MM.1S (cell line): Measurements from ENCODE around the gene HOMER2.

Source experiments
- DNase-seq: peaks from one replicate; pipeline ENCODE4 v3.0.0-alpha.2; 2015
- H2AFZ ChIP-seq: fragments of 300-600 bp; sonication (generic); 2 replicates; pipeline ENCODE4 v1.6.0; 2016; ENCODE audit warnings: antibody characterized with exemption, low read length
- H3F3A ChIP-seq: fragments of 300-600 bp; sonication (generic); 2 replicates; pipeline ENCODE4 v1.6.1; 2016; ENCODE audit warnings: mild to moderate bottlenecking, antibody characterized with exemption, low read length, moderate library complexity, mixed read lengths; ENCODE audit not compliant: insufficient read depth
- H3K27ac ChIP-seq: fragments of 300-600 bp; sonication (generic); 2 replicates; pipeline ENCODE4 v1.5.1; 2016; ENCODE audit warnings: mild to moderate bottlenecking, low read length
- H3K27me3 ChIP-seq: fragments of 300-600 bp; sonication (generic); replicated peaks from 2 replicates; pipeline ENCODE4 v1.6.0; 2016; ENCODE audit warnings: low read length; ENCODE audit not compliant: insufficient read depth
- H3K36me3 ChIP-seq: fragments of 300-600 bp; sonication (generic); replicated peaks from 2 replicates; pipeline ENCODE4 v1.6.1; 2016; ENCODE audit warnings: mild to moderate bottlenecking, low read length, mixed read lengths; ENCODE audit not compliant: insufficient read depth
- H3K4me1 ChIP-seq: fragments of 300-600 bp; sonication (generic); 2 replicates; pipeline ENCODE4 v1.6.1; 2016; ENCODE audit warnings: low read length, mixed read lengths
- H3K4me2 ChIP-seq: fragments of 300-600 bp; sonication (generic); 2 replicates; pipeline ENCODE4 v1.6.0; 2016; ENCODE audit warnings: low read depth, low read length
- H3K4me3 ChIP-seq: fragments of 300-600 bp; sonication (generic); 2 replicates; pipeline ENCODE4 v1.5.1; 2016; ENCODE audit warnings: low read length, mixed read lengths
- H3K79me2 ChIP-seq: fragments of 300-600 bp; sonication (generic); 2 replicates; pipeline ENCODE4 v1.6.1; 2016; ENCODE audit warnings: mixed run types, low read length, mixed read lengths
- H3K9ac ChIP-seq: fragments of 300-600 bp; sonication (generic); 2 replicates; pipeline ENCODE4 v1.6.1; 2016; ENCODE audit warnings: low read length, mixed read lengths
- H3K9me2 ChIP-seq: fragments of 300-600 bp; sonication (generic); replicated peaks from 2 replicates; pipeline ENCODE4 v1.6.1; 2016; ENCODE audit warnings: mild to moderate bottlenecking, low read length, mixed read lengths; ENCODE audit not compliant: insufficient read depth
- H3K9me3 ChIP-seq: fragments of 300-600 bp; sonication (generic); replicated peaks from 2 replicates; pipeline ENCODE4 v1.6.1; 2016; ENCODE audit warnings: mild to moderate bottlenecking, low read length, mixed read lengths; ENCODE audit not compliant: insufficient read depth
- H4K20me1 ChIP-seq: fragments of 300-600 bp; sonication (generic); 2 replicates; pipeline ENCODE4 v1.6.1; 2016; ENCODE audit warnings: mild to moderate bottlenecking, low read length, moderate library complexity, mixed read lengths; ENCODE audit not compliant: insufficient read depth
- EZH2 ChIP-seq: fragments of 300-600 bp; sonication (generic); optimal IDR thresholded peaks from 2 replicates; pipeline ENCODE3; 2017; ENCODE audit warnings: low read depth, mild to moderate bottlenecking, antibody characterized with exemption, low read length, mixed read lengths
- EZH2phosphoT487 ChIP-seq: fragments of 300-600 bp; sonication (generic); IDR thresholded peaks from 2 replicates; pipeline ENCODE4 v1.6.1; 2018; ENCODE audit warnings: antibody characterized with exemption, low read length
- TF ChIP-seq, protein P1 (sequence below): fragments of 300-600 bp; sonication (generic); IDR thresholded peaks from 2 replicates; pipeline ENCODE4 v1.5.1; 2016; ENCODE audit warnings: antibody characterized with exemption, low read length, mixed read lengths

Gene HOMER2

DNA sequence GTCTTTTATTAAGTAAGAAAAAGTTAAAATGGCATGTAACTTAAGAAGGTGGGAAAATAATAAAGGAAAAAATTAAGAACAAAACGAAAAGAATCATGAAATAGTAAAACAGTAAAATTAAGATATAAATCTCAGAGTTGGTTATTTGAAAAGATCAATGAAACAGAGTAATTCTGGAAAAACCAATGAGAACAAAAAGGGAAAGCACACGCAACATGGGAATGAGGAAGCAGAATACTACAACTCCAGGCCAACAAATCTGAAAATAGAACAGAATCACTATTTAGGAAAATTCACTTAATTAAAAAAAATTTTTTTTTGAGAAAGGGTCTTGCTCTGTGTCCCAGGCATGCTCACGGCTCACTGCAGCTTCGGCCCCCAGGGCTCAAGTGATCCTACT is 112.4 kb downstream of the HOMER2 start:
- Histone ChIP-seq H3K4me3 (no peak overlapping the region), H4K20me1 (no peaks in the 10 kb centered on the region), H3K4me1 (no peaks in the 10 kb centered on the region), H3K9me3 (no peaks in the 10 kb centered on the region), H3F3A (no peaks in the 10 kb centered on the region), H3K4me2 (no peak overlapping the region), H3K27ac (no peak overlapping the region), H3K27me3 (no peaks in the 10 kb centered on the region), H3K79me2 (no peaks in the 10 kb centered on the region), H2AFZ (no peak overlapping the region), H3K9me2 (no peaks in the 10 kb centered on the region), H3K36me3 (0 out of 2 replicates have a peak, but pooled peaks cover 3% of the 10 kb centered on the region), H3K9ac (no peak overlapping the region)
- TF ChIP-seq EZH2phosphoT487 = no peak
- TF ChIP-seq, protein P1, sequence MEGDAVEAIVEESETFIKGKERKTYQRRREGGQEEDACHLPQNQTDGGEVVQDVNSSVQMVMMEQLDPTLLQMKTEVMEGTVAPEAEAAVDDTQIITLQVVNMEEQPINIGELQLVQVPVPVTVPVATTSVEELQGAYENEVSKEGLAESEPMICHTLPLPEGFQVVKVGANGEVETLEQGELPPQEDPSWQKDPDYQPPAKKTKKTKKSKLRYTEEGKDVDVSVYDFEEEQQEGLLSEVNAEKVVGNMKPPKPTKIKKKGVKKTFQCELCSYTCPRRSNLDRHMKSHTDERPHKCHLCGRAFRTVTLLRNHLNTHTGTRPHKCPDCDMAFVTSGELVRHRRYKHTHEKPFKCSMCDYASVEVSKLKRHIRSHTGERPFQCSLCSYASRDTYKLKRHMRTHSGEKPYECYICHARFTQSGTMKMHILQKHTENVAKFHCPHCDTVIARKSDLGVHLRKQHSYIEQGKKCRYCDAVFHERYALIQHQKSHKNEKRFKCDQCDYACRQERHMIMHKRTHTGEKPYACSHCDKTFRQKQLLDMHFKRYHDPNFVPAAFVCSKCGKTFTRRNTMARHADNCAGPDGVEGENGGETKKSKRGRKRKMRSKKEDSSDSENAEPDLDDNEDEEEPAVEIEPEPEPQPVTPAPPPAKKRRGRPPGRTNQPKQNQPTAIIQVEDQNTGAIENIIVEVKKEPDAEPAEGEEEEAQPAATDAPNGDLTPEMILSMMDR = no peak
- TF ChIP-seq EZH2 = no peak
- no peak for DNase-seq

DNA sequence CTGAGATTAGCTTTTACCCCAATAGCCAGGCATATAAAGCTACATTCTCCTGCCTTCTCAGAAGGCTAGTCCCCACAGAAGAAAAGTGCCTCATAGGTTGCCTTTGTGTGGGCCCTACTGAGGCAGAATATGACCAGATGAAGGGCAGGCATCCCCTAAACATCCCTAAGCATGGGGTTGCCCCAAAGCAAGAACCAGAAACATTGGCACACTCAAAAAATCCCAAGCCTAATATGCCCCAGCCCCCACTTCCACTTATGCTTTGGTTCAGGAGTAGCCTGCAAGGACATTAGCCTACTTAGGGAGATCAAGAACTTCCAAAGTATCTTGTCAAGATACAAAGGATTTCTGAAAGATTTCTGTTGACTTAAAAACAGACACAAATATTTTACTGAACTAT is 113.4 kb downstream of the HOMER2 start:
- no peaks in the 10 kb centered on the region for H3K27me3 ChIP-seq
- H2AFZ ChIP-seq = no peak overlapping the region
- H3F3A ChIP-seq = no peaks in the 10 kb centered on the region
- H3K79me2 ChIP-seq = no peaks in the 10 kb centered on the region
- no peaks in the 10 kb centered on the region for H3K9me3 ChIP-seq
- no peaks in the 10 kb centered on the region for H4K20me1 ChIP-seq
- no peak overlapping the region for H3K4me3 ChIP-seq
- DNase-seq = no peak
- TF ChIP-seq, protein P1 = no peak
- TF ChIP-seq EZH2 (no peak), EZH2phosphoT487 (no peak)
- H3K9ac ChIP-seq = no peak overlapping the region
- no peaks in the 10 kb centered on the region for H3K4me1 ChIP-seq
- H3K27ac ChIP-seq = no peak overlapping the region
- no peaks in the 10 kb centered on the region for H3K9me2 ChIP-seq
- no peak overlapping the region for H3K4me2 ChIP-seq
- H3K36me3 ChIP-seq = peaks cover 5% of the 10 kb centered on the region; the same call in 1 of the 2 replicates

DNA sequence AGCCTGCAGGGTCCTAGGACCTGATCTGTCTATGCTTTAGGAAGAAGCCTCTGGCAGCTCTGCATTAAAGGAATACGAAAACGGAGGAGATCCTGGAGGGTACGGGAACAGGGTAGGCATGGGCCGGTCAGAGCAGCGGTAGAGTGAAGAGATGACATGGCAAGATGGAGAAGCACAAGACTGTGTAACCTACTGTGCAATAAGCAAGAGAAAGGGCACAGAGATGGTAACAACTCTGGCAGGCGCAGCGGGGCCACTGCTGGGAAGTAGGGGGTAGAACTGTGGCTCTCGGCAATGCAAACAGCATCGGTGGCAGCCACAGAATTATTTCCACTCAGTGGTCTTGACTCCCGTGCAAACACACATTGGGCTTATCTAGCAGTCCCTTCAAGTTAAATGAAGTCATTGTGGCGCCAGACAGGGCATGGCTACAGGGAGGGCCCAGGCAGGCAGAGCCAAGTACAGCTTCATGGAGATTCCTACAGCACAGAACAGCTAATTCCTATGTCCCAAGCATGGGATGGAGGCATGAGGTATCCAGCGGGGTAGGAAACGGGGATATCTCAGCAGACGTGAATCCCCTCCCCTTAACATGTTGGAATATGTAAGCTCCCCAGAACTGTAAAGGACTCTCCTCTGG is 114.3 kb downstream of the HOMER2 start:
- H3K9me2 ChIP-seq = no peaks in the 10 kb centered on the region
- no peak overlapping the region for H3K27ac ChIP-seq
- no peaks in the 10 kb centered on the region for H3K27me3 ChIP-seq
- no peak overlapping the region for H3K4me2 ChIP-seq
- H3K4me1 ChIP-seq = no peaks in the 10 kb centered on the region
- H2AFZ ChIP-seq = no peak overlapping the region
- no peak overlapping the region for H3K4me3 ChIP-seq
- H3K36me3 ChIP-seq = peaks cover 6% of the 10 kb centered on the region; the same call in 1 of the 2 replicates
- H3F3A ChIP-seq = no peaks in the 10 kb centered on the region
- DNase-seq = no peak
- no peaks in the 10 kb centered on the region for H3K79me2 ChIP-seq
- H3K9me3 ChIP-seq = no peaks in the 10 kb centered on the region
- no peaks in the 10 kb centered on the region for H4K20me1 ChIP-seq
- no peak for TF ChIP-seq EZH2
- TF ChIP-seq EZH2phosphoT487 = no peak
- TF ChIP-seq, protein P1 = no peak
- H3K9ac ChIP-seq = no peak overlapping the region
